OCI-LY3 (cell line): Measurements from ENCODE around the gene DBNDD1.

ENCODE experiments used
- EZH2phosphoT487 ChIP-seq: fragments of 200-600 bp; shearing (Covaris generic); IDR thresholded peaks from 2 replicates; pipeline ENCODE4 v1.6.1; 2018; ENCODE audit warnings: antibody characterized with exemption, mixed run types, low read depth
- TF ChIP-seq, protein P1 (sequence below): fragments of 200-600, 300-600 bp; sonication (generic); IDR thresholded peaks from 2 replicates; pipeline ENCODE4 v1.5.1; 2014; ENCODE audit warnings: antibody characterized with exemption, low read length, low read depth

DNA sequence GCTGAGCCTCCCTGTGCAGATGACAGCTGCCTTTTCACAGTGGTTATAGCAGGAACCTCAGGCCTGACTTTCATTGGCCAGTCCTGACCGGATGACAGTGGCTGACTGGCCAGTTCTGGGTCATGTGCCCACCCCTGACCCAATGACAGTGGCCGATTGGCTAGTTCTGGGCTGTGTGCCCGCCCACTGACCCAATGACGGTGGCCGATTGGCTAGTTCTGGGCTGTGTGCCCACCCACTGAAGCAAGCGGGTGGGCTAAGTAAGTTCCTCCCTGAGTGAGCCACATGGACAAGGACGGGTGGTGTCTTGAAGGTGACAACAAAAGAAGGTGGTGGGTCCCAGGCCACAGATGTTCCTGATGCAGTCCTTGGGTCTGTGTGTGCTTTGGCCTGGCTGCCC lies 61.2 kb downstream of the DBNDD1 start:
- TF ChIP-seq, protein P1, sequence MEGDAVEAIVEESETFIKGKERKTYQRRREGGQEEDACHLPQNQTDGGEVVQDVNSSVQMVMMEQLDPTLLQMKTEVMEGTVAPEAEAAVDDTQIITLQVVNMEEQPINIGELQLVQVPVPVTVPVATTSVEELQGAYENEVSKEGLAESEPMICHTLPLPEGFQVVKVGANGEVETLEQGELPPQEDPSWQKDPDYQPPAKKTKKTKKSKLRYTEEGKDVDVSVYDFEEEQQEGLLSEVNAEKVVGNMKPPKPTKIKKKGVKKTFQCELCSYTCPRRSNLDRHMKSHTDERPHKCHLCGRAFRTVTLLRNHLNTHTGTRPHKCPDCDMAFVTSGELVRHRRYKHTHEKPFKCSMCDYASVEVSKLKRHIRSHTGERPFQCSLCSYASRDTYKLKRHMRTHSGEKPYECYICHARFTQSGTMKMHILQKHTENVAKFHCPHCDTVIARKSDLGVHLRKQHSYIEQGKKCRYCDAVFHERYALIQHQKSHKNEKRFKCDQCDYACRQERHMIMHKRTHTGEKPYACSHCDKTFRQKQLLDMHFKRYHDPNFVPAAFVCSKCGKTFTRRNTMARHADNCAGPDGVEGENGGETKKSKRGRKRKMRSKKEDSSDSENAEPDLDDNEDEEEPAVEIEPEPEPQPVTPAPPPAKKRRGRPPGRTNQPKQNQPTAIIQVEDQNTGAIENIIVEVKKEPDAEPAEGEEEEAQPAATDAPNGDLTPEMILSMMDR: no peak
- no peak for TF ChIP-seq EZH2phosphoT487
